K562 treated with DMSO at 1 percent for 12 hours (cell line): Measurements from ENCODE around the gene COX7A2L. TPM values are rescaled to one million over a fixed set of nuclear protein-coding genes. Genes with fewer than 3 reads are reported as not detected.

Experiments
- total RNA-seq: library from RNA; unstranded; fragments of 300-600 nt; gene quantifications from 2 replicates; pipeline ENCODE4 v1.2.3, GENCODE V29; 2022; ENCODE audit not compliant: insufficient read depth

COX7A2L gene, protein sequence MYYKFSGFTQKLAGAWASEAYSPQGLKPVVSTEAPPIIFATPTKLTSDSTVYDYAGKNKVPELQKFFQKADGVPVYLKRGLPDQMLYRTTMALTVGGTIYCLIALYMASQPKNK
- total RNA-seq = 191 and 207 TPM in 2 replicates

DNA sequence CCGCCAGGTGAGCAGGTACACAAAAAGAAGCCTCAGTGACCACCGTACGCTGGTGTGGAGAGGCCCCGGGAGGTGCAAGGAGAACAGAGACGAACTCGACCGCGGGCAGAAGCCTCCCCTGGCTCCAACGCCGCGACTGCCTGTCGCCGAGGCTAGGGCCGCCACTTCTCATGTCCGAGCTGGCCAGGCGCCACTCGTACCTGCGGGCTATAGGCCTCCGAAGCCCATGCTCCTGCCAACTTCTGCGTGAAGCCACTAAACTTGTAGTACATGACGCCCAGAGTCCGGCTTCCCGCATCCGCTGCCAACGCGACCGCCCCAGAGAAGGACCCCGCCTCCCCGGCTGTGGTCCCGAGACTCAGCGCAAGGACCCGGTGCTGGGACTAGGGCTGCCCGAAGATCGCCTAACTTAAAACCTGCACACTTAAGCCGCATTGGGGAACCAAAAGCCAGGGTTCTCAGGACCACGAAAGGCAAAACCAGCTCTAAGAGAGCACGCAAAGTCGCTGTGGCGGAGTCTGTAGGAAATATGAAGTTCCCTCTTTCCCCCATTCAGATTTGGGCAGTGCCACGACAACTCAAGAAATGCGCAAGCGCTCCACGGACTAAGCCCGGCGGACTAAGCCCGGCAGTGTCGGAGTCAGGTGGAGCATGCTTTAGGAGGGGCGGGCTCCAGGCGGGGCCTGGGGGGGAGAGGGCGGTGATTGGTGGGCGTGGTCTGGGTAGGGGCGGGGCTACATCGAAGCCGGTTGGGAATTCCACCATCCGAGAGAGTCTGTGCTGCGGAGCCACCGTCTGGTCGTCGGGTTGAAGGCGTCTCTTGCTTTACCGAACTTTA lies at the start of gene COX7A2L:
TSS of gene COX7A2L (minus strand) at position 328 of the 838 bp plus-strand sequence. CDS start at position 272, 56 bp downstream.

Other genes with a start within 250 kb of the COX7A2L start
- gene EML4, start 191.9 kb downstream of the COX7A2L start, total RNA-seq = 6.4 and 21.2 TPM in 2 replicates
- not detected in 2 replicates for gene KCNG3, start 132.8 kb upstream of the COX7A2L start, total RNA-seq
- 12.9 and 16.6 TPM in 2 replicates for gene MTA3, start 207.4 kb upstream of the COX7A2L start, total RNA-seq